LNCAP (cell line): ENCODE measurements around the gene MDFI.

Source experiments
- TF ChIP-seq, protein P1 (sequence below): fragments of 450-650 bp; IDR thresholded peaks from 2 replicates; pipeline ENCODE4 v1.5.1; 2017; ENCODE audit warnings: mild to moderate bottlenecking

Gene MDFI, protein sequence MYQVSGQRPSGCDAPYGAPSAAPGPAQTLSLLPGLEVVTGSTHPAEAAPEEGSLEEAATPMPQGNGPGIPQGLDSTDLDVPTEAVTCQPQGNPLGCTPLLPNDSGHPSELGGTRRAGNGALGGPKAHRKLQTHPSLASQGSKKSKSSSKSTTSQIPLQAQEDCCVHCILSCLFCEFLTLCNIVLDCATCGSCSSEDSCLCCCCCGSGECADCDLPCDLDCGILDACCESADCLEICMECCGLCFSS

DNA sequence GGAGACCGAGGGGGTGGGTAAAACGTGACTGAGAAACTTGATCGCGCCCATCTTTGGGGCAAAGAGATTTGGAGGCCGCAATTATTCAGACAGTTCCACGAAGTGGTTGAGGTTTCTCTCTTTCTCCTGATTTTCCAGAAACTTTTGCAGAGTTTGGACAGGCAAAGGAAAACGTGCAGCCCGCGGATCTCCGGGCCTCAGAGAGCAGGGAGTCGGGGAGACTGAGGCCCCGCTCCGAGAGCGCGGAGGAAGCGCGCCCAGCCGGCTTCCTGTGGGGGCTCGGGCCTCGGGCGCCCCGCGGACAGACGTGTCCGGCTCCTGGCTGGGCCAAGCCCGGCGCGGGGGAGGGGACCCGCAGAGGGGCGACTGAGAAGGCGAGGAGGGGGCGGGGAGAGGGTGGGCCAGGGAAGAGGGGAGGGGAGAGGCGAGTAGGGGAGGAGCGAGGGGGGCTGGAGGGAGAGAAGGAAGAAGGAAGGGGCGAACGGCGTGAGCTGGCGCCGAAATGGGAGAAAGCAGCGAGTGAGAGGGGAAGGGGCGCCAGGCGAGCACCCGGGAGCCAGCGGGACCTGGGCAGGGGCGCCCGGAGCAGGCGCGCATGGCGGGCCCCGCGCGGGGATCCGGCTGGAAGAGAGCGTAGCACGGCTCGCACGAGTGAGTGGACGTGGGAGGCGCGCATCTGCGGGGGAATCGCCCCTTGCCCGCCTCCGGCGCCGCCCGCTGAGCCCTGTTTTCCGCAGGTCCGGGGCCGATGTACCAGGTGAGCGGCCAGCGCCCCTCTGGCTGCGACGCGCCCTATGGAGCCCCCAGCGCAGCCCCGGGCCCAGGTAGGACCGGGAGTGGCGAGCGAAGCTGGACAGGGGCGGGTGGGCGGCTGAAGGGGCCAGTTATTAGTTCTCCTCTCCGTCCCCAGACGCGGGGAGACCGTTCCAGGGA lies at the start of gene MDFI:
Gene MDFI, plus strand, starts transcription at position 467 of the 933 bp plus-strand sequence. Its CDS starts 282 bp downstream, at position 749.
- TF ChIP-seq, protein P1, sequence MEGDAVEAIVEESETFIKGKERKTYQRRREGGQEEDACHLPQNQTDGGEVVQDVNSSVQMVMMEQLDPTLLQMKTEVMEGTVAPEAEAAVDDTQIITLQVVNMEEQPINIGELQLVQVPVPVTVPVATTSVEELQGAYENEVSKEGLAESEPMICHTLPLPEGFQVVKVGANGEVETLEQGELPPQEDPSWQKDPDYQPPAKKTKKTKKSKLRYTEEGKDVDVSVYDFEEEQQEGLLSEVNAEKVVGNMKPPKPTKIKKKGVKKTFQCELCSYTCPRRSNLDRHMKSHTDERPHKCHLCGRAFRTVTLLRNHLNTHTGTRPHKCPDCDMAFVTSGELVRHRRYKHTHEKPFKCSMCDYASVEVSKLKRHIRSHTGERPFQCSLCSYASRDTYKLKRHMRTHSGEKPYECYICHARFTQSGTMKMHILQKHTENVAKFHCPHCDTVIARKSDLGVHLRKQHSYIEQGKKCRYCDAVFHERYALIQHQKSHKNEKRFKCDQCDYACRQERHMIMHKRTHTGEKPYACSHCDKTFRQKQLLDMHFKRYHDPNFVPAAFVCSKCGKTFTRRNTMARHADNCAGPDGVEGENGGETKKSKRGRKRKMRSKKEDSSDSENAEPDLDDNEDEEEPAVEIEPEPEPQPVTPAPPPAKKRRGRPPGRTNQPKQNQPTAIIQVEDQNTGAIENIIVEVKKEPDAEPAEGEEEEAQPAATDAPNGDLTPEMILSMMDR: no peak

GRCh38 chr6:41589223-41589622 lies 49.0 kb upstream of the MDFI start:
- TF ChIP-seq, protein P1: no peak

DNA sequence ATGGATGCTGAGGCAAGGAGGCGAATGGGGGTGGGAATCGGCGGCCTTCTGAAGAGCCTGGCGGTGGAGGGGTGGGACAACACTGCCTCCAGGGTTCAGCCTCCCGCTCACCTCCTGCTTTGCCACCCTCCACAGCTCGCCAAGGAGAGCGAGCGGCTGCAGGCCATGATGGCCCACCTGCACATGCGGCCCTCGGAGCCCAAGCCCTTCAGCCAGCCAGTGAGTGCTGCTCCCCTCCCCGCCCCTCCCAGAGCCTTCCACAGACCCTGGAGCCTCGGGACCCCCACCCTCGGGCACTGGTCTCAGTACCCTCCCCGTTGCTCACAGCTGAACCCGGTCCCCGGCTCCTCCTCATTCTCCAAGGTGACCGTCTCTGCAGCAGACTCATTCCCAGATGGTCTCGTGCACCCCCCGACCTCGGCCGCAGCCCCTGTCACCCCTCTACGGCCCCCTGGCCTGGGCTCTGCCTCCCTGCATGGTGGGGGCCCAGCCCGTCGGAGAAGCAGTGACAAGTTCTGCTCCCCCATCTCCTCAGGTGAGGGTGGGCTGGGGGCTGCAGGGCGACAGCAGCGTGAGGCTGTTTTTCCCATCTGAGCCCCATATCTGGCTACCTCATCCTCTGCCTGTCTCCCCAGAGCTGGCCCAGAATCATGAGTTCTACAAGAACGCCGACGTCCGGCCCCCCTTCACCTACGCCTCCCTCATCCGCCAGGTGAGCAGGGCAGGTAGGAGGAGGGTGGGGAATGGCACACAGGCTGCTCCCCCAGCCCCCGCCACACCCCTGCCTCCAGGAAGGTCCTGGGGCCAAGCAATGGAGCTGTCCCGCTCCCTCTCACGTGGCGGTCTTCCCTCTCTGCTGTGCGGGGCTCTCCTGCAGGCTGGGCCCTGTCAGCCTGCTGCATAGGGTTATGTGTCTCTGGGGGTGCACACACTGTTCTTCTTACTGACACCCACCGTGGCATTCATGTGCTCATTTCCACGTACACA lies 48.3 kb upstream of the MDFI start:
- TF ChIP-seq, protein P1: no peak

- TF ChIP-seq, protein P1: no peak
Measured at GRCh38 chr6:41591122-41591521, 47.1 kb upstream of the MDFI start.

GRCh38 chr6:41591859-41592502 lies 46.3 kb upstream of the MDFI start:
- TF ChIP-seq, protein P1: peak; percentile 85

DNA sequence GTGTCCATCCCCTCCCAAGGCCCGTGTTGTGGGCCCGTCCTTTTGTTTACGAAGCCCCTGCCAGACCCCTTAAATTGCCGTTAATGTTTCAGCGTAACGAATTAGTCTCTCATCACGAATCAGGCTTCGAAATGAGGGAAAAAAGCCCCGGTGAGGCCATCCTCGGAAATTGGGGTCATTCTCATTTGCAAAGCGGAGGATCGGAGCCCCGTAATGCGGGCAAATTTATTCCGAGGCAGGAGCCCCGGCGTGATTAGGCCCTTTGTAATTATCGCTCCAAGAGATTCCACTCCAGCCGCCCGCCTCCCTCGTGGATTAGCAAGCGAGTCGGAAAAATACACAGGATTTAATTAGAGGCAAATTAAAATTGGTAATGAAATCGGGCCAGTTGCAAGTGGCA lies 44.9 kb upstream of the MDFI start:
- TF ChIP-seq, protein P1: no peak
